Rectal smooth muscle tissue (tissue), 1 donor: ENCODE results near the gene ACKR2.

Source experiments
- H3K27ac ChIP-seq: one replicate; pipeline ENCODE4 v1.7.0; 2013; ENCODE audit warnings: low read depth, low read length, inconsistent platforms
- H3K27me3 ChIP-seq: one replicate; pipeline ENCODE4 v1.7.0; 2013; ENCODE audit warnings: low read length; ENCODE audit not compliant: control insufficient read depth, insufficient read depth
- H3K36me3 ChIP-seq: one replicate; pipeline ENCODE4 v1.7.0; 2013; ENCODE audit warnings: low read length; ENCODE audit not compliant: control insufficient read depth, insufficient read depth
- H3K4me1 ChIP-seq: one replicate; pipeline ENCODE4 v1.7.0; 2013; ENCODE audit warnings: low read length; ENCODE audit not compliant: control insufficient read depth, insufficient read depth
- H3K4me3 ChIP-seq: one replicate; pipeline ENCODE4 v1.7.0; 2013; ENCODE audit warnings: low read length
- H3K9ac ChIP-seq: one replicate; pipeline ENCODE4 v1.7.0; 2013; ENCODE audit warnings: low read length

ACKR2 gene

GRCh38 chr3:42843713-42844411 lies 34.6 kb downstream of the ACKR2 start:
- no peaks in the 10 kb centered on the region for H3K27me3 ChIP-seq
- peaks cover 12% of the 10 kb centered on the region for H3K4me1 ChIP-seq
- H3K4me3 ChIP-seq: no peak overlapping the region
- no peak overlapping the region for H3K9ac ChIP-seq
- no peak overlapping the region for H3K27ac ChIP-seq
- no peaks in the 10 kb centered on the region for H3K36me3 ChIP-seq

GRCh38 chr3:42844412-42844713 lies 35.1 kb downstream of the ACKR2 start:
- no peaks in the 10 kb centered on the region for H3K36me3 ChIP-seq
- H3K4me1 ChIP-seq: peaks cover 12% of the 10 kb centered on the region
- H3K4me3 ChIP-seq: no peak overlapping the region
- no peak overlapping the region for H3K9ac ChIP-seq
- no peaks in the 10 kb centered on the region for H3K27me3 ChIP-seq
- H3K27ac ChIP-seq: no peak overlapping the region

- H3K9ac ChIP-seq: no peak overlapping the region
- H3K36me3 ChIP-seq: no peaks in the 10 kb centered on the region
- no peaks in the 10 kb centered on the region for H3K27me3 ChIP-seq
- no peak overlapping the region for H3K4me3 ChIP-seq
- H3K4me1 ChIP-seq: peaks cover 12% of the 10 kb centered on the region
- H3K27ac ChIP-seq: no peak overlapping the region
Observed at GRCh38 chr3:42844815-42845214, 35.6 kb downstream of the ACKR2 start.

GRCh38 chr3:42846685-42847522 lies 37.7 kb downstream of the ACKR2 start:
- H3K4me1 ChIP-seq: peaks cover 12% of the 10 kb centered on the region
- no peak overlapping the region for H3K9ac ChIP-seq
- H3K4me3 ChIP-seq: no peak overlapping the region
- no peaks in the 10 kb centered on the region for H3K36me3 ChIP-seq
- H3K27me3 ChIP-seq: no peaks in the 10 kb centered on the region
- H3K27ac ChIP-seq: peak overlapping the region; percentile 15

- H3K4me3 ChIP-seq: no peak overlapping the region
- no peak overlapping the region for H3K9ac ChIP-seq
- H3K27me3 ChIP-seq: no peaks in the 10 kb centered on the region
- H3K27ac ChIP-seq: peak overlapping the region; percentile 15
- no peaks in the 10 kb centered on the region for H3K36me3 ChIP-seq
- peaks cover 12% of the 10 kb centered on the region for H3K4me1 ChIP-seq
Observed at GRCh38 chr3:42847731-42848130, 38.5 kb downstream of the ACKR2 start.

- Histone ChIP-seq H3K4me3 (no peak overlapping the region), H3K27ac (no peak overlapping the region), H3K9ac (no peak overlapping the region), H3K27me3 (no peaks in the 10 kb centered on the region), H3K36me3 (no peaks in the 10 kb centered on the region), H3K4me1 (peaks cover 9% of the 10 kb centered on the region)
Observed at GRCh38 chr3:42849017-42849416, 39.8 kb downstream of the ACKR2 start.

GRCh38 chr3:42850263-42850662 lies 41.0 kb downstream of the ACKR2 start:
- H3K36me3 ChIP-seq: no peaks in the 10 kb centered on the region

GRCh38 chr3:42851228-42851834 lies 42.1 kb downstream of the ACKR2 start:
- Histone ChIP-seq H3K9ac (no peak overlapping the region), H3K36me3 (no peaks in the 10 kb centered on the region), H3K4me3 (no peak overlapping the region), H3K27ac (no peak overlapping the region), H3K4me1 (peaks cover 6% of the 10 kb centered on the region), H3K27me3 (no peaks in the 10 kb centered on the region)

More at GRCh38 chr3:42850263-42850662, 41.0 kb downstream of the ACKR2 start:
- H3K27ac ChIP-seq: no peak overlapping the region
- peaks cover 9% of the 10 kb centered on the region for H3K4me1 ChIP-seq
- no peak overlapping the region for H3K9ac ChIP-seq
- no peaks in the 10 kb centered on the region for H3K27me3 ChIP-seq
- no peak overlapping the region for H3K4me3 ChIP-seq

GRCh38 chr3:42852441-42852840 lies 43.2 kb downstream of the ACKR2 start:
- no peaks in the 10 kb centered on the region for H3K36me3 ChIP-seq
- no peaks in the 10 kb centered on the region for H3K27me3 ChIP-seq
- no peaks in the 10 kb centered on the region for H3K4me1 ChIP-seq
- H3K27ac ChIP-seq: no peak overlapping the region
- H3K4me3 ChIP-seq: no peak overlapping the region
- no peak overlapping the region for H3K9ac ChIP-seq

GRCh38 chr3:42853056-42853455 lies 43.8 kb downstream of the ACKR2 start:
- Histone ChIP-seq H3K27me3 (no peaks in the 10 kb centered on the region), H3K27ac (no peak overlapping the region), H3K4me3 (no peak overlapping the region), H3K36me3 (no peaks in the 10 kb centered on the region), H3K9ac (no peak overlapping the region), H3K4me1 (no peaks in the 10 kb centered on the region)

GRCh38 chr3:42853739-42854302 lies 44.6 kb downstream of the ACKR2 start:
- Histone ChIP-seq H3K4me3 (no peak overlapping the region), H3K9ac (no peak overlapping the region), H3K4me1 (no peaks in the 10 kb centered on the region), H3K36me3 (no peaks in the 10 kb centered on the region), H3K27me3 (no peaks in the 10 kb centered on the region), H3K27ac (no peak overlapping the region)

- Histone ChIP-seq H3K36me3 (no peaks in the 10 kb centered on the region), H3K9ac (no peak overlapping the region), H3K27me3 (no peaks in the 10 kb centered on the region), H3K4me3 (no peak overlapping the region), H3K27ac (no peak overlapping the region), H3K4me1 (no peaks in the 10 kb centered on the region)
Observed at GRCh38 chr3:42855219-42855546, 45.9 kb downstream of the ACKR2 start.
